Activated naive CD8-positive, alpha-beta T cell treated with anti-CD3 and anti-CD28 coated beads, Interleukin-2, amount 10 ng/mL, durations not matched to agents 7 days and 5 days (primary cell): Measurements from ENCODE around the gene DGKD. TPM values are rescaled to one million over a fixed set of nuclear protein-coding genes. Genes with fewer than 3 reads are reported as not detected.
A peak's percentile ranks its signal among the peaks of the same experiment; 100 is the strongest.

Experiments used
- ATAC-seq: fragments of 150-1000 bp; cut with Tn5 transposase; one replicate; pipeline ENCODE4 v1.10.0; 2021; ENCODE audit warnings: low read depth, moderate library complexity
- POLR2A ChIA-PET: fragments of 350-600 bp; sonication (Branson Sonifier 250); formaldehyde crosslinking; loops from one replicate; lab custom pipeline; 2021; ENCODE audit warnings: antibody characterized with exemption; lab: Charles Lee
- DNase-seq: peaks from one replicate; pipeline ENCODE4 v3.0.0; 2021
- H3K27ac Mint-ChIP-seq: one replicate; pipeline ENCODE4 v1.8.0; 2022; ENCODE audit warnings: mild to moderate bottlenecking, mixed read lengths
- H3K27me3 Mint-ChIP-seq: one replicate; pipeline ENCODE4 v1.8.0; 2022; ENCODE audit warnings: mild to moderate bottlenecking, moderate library complexity, mixed read lengths
- H3K36me3 Mint-ChIP-seq: one replicate; pipeline ENCODE4 v1.8.0; 2021; ENCODE audit warnings: mild to moderate bottlenecking, mixed read lengths
- H3K4me1 Mint-ChIP-seq: one replicate; pipeline ENCODE4 v1.8.0; 2021; ENCODE audit warnings: mixed read lengths
- H3K4me3 Mint-ChIP-seq: one replicate; pipeline ENCODE4 v1.8.0; 2022; ENCODE audit warnings: mild to moderate bottlenecking, moderate library complexity, mixed read lengths
- H3K9me3 Mint-ChIP-seq: one replicate; pipeline ENCODE4 v1.8.0; 2021; ENCODE audit warnings: mixed read lengths
- total RNA-seq, 2 experiments: library from RNA; stranded (reverse); gene quantifications; one replicate each; pipeline ENCODE4 v1.2.3, GENCODE V29; 2021

The DGKD gene
- total RNA-seq, 2 experiments from 2014 or later = 114 to 132 TPM

DNA sequence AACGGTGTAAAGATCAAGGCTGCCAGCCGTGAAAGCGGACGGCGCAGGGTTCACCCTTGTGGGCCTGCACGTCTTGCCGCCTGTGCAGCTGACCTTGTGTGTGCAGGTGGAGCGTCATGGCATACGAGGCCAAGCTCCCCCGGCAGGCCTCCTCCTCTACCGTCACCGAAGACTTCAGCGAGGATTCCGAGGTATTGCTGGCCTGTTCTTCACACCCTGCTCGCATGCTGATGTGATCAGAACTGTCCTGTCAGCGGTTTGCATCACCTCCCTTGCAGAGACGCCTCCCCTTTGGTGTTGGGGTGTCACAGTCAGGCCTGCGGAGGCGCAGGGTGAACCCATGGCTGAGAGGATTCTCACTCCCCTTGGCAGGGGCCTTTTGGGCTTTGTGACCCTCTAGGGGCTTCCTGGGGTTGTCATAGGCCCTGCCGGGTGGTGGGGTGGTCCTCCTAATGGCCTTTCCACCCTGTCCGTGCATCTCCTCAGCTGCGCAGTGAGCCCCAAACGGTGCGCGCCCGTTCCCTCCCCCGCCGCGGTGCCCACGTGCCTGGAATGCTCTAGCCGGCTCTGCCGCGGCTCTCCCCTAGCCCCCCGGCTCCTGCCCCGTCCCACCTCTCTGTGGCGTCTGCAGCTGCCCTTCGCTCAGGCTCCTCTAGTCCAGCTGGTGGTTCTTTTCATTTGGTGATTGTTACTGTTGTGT is 92.5 kb downstream of the DGKD start:
- POLR2A ChIA-PET = interaction anchor here (1.5 kb wide), 1 partner anchor 119 kb away, joined by 3 read pairs; no protein-coding TSS in a partner anchor
- no peak for ATAC-seq

DNA sequence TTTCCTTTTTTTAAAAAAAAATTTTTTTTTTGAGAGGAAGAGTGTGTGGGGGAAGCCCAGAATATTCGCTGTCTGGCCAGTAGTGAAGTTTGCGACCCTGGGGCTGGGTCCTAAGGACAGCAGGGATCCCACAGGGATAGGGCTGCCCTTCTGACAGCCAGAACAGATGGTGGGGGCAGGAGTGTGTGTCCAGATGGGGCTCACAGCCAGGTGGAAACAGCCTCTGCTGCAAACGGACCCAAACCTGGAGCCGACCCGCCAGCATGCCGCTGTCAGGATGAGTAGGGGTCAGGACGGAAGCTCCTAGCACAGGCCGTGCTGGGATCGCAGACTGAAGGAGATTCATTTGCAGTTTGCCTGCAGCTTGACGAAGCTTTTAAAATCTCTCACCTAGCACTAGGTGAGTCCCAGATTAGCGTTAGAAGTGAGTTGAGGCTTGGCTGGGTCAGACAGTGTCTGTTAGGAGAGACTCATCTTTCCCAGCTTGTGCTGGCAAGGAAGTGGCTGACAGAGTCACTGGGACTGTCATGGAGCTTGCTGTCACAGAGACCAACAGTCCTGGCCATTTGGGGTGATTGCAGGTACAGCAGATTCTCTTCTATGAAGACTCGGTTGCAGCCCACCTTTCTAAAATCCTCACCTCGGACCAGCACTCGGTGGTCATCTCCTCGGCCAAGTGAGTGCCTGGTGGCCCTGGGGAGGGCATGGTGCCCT is 93.4 kb downstream of the DGKD start:
- no peak overlapping the region for H3K4me3 Mint-ChIP-seq
- H3K36me3 Mint-ChIP-seq = peaks cover 22% of the 10 kb centered on the region
- POLR2A ChIA-PET = interaction anchor here (1.5 kb wide), 1 partner anchor 118 kb away, joined by 3 read pairs; no protein-coding TSS in a partner anchor
- peak; percentile 18 for DNase-seq
- no peaks in the 10 kb centered on the region for H3K9me3 Mint-ChIP-seq
- no peak overlapping the region for H3K27ac Mint-ChIP-seq
- peaks cover 9% of the 10 kb centered on the region for H3K4me1 Mint-ChIP-seq
- ATAC-seq = no peak
- no peaks in the 10 kb centered on the region for H3K27me3 Mint-ChIP-seq

More for the DNA sequence above, 92.5 kb downstream of the DGKD start:
- Mint-ChIP-seq H3K27me3 (no peaks in the 10 kb centered on the region), H3K4me1 (peaks cover 9% of the 10 kb centered on the region), H3K4me3 (no peak overlapping the region), H3K27ac (no peak overlapping the region), H3K36me3 (peaks cover 18% of the 10 kb centered on the region), H3K9me3 (no peaks in the 10 kb centered on the region)
- DNase-seq = peak; percentile 24

DNA sequence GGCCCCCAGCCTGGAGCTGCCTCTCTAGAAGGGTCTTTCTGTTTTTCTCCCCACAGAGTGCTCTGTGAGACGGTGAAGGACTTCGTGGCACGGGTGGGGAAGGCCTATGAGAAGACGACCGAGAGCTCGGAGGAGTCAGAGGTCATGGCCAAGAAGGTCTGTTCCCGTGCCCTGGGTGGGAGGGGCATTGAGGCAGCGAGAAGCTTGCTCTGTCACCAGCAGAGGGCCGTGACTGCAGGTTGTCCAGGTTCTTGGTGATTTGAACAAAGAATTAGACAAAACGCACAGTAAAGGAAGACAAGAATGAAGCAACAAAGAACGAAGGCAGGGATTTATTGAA is 93.9 kb downstream of the DGKD start:
- DNase-seq (no peak), ATAC-seq (no peak)
- H3K27me3 Mint-ChIP-seq = no peaks in the 10 kb centered on the region
- no peak overlapping the region for H3K27ac Mint-ChIP-seq
- H3K9me3 Mint-ChIP-seq = no peaks in the 10 kb centered on the region
- peaks cover 7% of the 10 kb centered on the region for H3K4me1 Mint-ChIP-seq
- no peak overlapping the region for H3K4me3 Mint-ChIP-seq
- POLR2A ChIA-PET = interaction anchor here (1.5 kb wide), 1 partner anchor 118 kb away, joined by 3 read pairs; no protein-coding TSS in a partner anchor
- H3K36me3 Mint-ChIP-seq = peaks cover 20% of the 10 kb centered on the region

DNA sequence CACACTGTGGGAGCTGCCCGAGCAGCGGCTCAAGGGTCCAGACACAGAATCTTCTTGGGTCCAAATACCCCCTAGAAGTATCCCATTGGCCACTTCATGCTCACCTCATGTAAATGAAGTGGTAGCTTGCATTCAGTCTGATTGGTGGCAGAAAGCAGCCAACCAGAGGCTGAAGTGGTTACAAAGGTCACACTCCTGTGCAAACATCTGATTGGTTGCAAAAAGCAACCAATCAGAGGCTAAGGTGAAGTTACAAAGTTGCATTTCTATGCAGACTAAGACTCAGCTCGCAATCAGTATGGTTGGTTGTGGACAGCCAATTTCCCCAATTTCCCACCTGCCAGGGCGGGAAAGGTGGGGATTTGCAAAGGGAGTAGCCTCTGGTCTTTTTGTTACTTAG is 94.3 kb downstream of the DGKD start:
- Mint-ChIP-seq H3K9me3 (no peaks in the 10 kb centered on the region), H3K4me3 (no peak overlapping the region), H3K4me1 (peaks cover 3% of the 10 kb centered on the region), H3K36me3 (peaks cover 18% of the 10 kb centered on the region), H3K27me3 (no peaks in the 10 kb centered on the region), H3K27ac (no peak overlapping the region)
- POLR2A ChIA-PET = no interaction called here
- ATAC-seq = no peak
- no peak for DNase-seq

DNA sequence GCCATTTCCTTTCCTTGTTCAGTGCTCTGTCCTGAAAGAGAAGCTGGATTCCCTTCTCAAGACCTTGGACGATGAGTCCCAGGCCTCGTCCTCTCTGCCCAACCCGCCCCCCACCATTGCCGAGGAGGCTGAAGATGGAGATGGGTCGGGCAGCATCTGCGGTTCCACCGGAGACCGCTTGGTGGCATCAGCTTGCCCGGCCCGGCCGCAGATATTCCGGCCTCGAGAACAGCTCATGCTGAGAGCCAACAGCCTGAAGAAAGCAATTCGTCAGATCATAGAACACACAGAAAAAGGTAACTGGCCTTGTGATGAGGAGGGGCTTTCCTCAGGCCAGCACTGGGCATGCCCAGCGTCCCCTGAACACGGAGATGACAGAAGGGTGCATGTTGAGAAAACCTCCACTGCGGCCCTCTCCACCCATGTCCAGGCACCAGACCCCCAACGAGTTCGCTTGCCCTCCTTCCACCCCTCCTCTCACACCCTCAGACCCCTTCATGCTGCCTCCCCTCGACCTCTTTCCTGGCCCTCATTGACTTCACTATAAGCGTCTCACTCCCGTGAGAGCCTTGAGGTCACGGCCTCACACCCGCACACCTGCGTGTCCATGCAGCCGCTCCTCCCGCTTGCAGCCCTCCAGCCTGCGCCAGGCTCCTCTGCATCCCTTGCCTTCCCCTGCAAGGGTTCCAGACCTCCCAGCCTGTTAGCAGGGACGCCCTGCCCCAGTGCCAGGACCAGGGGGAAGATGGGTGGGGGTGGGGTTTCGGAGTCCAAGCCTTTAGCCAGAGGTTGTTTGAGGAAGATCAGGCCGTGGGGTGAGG is 95.0 kb downstream of the DGKD start:
- Mint-ChIP-seq H3K4me1 (peaks cover 3% of the 10 kb centered on the region), H3K9me3 (no peaks in the 10 kb centered on the region), H3K4me3 (peak overlapping the region; percentile 19), H3K27me3 (no peaks in the 10 kb centered on the region), H3K27ac (peak overlapping the region; percentile 28), H3K36me3 (peaks cover 17% of the 10 kb centered on the region)
- POLR2A ChIA-PET = no interaction called here
- DNase-seq (peak; percentile 14), ATAC-seq (no peak)

DNA sequence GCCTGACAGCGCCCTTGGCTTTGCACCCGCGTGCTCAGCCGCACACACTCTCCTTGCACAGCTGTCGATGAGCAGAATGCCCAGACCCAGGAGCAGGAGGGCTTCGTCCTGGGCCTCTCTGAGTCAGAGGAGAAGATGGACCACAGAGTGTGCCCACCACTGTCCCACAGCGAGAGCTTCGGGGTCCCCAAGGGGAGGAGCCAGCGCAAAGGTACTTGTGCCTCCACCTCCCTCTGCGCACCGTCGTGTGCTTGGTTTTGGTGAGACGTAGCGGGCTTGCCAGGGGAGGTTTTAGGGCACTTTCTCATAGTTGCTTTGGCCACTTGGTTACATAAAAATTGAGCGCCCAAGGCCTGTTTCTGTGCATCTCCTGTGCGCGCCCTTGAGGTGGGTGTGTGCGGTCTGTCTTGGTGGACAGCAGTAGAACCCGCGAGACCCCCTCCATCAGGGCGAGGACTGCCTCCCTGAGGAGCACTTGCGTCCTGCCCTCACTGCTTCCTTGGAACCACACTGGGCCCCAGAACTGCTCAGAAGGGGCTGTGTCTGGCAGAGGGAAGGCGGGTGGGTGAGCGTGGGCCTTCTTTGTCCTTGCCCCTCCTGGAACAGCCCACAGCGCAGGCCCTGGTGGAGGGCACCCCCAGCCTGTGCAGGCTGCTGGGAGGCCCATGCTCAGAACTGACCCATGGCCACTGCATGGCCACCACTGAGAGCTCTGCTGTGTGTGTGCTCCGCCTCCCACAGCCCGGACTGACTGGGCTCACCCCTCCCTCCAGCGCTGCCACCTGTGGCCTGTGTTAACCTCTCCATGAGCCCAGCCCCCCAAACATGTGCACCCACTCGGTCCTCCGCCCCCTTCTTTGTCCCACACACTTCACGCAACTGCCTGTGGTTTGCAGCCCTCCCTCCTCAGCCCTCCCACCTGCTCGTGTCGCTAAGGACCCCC is 95.9 kb downstream of the DGKD start:
- POLR2A ChIA-PET = no interaction called here
- Mint-ChIP-seq H3K27ac (no peak overlapping the region), H3K36me3 (peaks cover 14% of the 10 kb centered on the region)

DNA sequence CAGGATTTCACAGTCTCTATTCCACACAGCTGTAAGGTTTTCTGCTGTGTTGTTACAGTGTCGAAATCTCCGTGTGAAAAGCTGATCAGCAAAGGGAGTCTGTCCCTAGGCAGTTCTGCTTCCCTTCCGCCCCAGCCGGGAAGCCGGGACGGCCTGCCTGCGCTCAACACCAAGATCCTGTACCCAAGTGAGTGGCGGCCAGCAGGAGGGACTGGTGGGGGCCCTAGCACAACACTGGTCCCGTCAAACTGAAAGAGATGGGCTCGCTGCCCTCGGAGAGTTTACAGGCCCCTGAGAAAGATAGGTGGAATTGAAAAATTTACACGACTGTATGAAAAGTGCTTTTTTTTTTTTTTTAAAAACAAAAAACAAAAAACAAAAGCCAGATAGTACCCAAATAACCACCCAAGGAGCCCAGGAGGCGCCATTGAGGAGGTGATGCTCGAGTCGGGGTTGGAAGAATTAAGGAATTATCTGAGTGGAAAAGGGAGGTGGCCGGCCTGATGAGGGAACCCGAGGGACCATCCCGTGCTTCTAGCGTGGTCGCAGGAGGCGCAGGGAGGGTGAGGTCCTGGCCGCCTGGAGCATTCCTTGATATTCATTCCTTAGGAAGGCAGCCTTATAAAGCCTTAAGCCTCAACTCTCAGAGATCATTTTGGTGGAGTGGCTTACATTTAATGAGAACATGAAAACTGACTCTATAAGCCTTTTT is 96.7 kb downstream of the DGKD start:
- Mint-ChIP-seq H3K4me1 (peaks cover 5% of the 10 kb centered on the region), H3K9me3 (no peaks in the 10 kb centered on the region), H3K27me3 (no peaks in the 10 kb centered on the region), H3K36me3 (peaks cover 14% of the 10 kb centered on the region), H3K4me3 (no peak overlapping the region), H3K27ac (no peak overlapping the region)
- POLR2A ChIA-PET = no interaction called here
- ATAC-seq (no peak), DNase-seq (peak; percentile 20)

More for the DNA sequence above, 95.9 kb downstream of the DGKD start:
- no peaks in the 10 kb centered on the region for H3K27me3 Mint-ChIP-seq
- peak; percentile 18 for DNase-seq
- no peaks in the 10 kb centered on the region for H3K9me3 Mint-ChIP-seq
- peaks cover 3% of the 10 kb centered on the region for H3K4me1 Mint-ChIP-seq
- no peak overlapping the region for H3K4me3 Mint-ChIP-seq
- ATAC-seq = no peak

DNA sequence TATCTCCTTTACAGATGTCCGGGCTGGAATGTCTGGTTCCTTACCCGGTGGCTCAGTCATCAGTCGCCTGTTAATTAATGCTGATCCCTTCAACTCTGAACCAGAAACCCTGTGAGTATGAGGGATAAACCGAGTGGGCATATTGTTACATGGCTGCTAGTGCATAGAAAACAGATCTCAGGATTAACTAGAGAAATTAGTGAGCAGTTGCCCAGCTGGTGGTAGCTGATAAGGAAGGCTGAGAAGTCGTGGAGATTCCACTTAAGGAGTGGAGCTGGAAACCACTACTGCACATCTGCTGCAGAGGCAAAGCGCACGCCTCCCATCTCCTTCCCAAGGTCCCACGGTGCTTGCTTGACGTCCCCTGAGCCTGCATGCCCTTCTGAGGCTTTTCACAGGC is 97.7 kb downstream of the DGKD start:
- Mint-ChIP-seq H3K9me3 (no peaks in the 10 kb centered on the region), H3K36me3 (peaks cover 16% of the 10 kb centered on the region), H3K27me3 (no peaks in the 10 kb centered on the region), H3K4me1 (peaks cover 7% of the 10 kb centered on the region), H3K4me3 (no peak overlapping the region), H3K27ac (no peak overlapping the region)
- DNase-seq (no peak), ATAC-seq (no peak)
- POLR2A ChIA-PET = no interaction called here

DNA sequence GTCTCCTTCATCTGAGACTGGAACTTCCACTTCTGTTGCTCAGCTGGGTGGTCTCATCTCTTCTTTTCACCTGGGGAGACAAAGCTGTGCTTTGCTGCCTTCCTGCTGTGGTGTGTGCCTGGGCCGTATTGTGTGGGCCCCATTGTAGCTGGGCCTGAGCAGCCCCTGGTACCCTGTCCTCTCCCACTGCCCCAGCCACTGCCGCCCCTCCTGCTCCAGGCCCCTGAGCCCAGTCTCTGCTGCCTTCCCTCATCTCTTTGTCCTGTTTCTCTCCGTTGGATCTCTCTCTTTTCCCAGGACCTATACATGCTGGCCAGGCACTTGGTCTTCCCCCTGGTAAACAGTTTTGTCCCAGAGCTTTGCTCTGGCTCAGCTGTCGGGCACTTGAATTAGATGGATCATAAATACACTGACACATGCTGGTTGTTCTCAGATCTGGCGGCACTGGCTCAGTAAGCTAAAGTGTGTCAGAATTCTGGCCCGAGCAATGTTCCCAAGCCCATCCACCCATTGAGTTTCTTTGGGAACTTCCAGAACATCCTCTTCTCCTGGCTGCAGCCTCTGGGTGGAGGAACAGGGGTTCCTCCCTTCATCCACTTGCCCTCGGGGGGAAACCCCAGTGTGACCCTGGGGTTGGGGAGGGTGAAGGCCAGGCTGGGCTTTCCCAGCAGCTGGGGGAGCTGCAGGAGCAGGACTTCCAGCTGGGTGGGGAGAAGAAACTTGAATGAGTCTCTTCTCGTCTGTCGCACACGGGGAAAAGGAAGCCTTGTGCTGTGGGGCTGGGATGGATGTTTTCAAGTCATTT is 99.0 kb downstream of the DGKD start:
- no peaks in the 10 kb centered on the region for H3K27me3 Mint-ChIP-seq
- no peak overlapping the region for H3K4me3 Mint-ChIP-seq
- H3K36me3 Mint-ChIP-seq = peaks cover 16% of the 10 kb centered on the region
- H3K4me1 Mint-ChIP-seq = peaks cover 10% of the 10 kb centered on the region
- ATAC-seq = no peak
- H3K9me3 Mint-ChIP-seq = no peaks in the 10 kb centered on the region
- H3K27ac Mint-ChIP-seq = no peak overlapping the region
- POLR2A ChIA-PET = no interaction called here
- peak; percentile 6 for DNase-seq

DNA sequence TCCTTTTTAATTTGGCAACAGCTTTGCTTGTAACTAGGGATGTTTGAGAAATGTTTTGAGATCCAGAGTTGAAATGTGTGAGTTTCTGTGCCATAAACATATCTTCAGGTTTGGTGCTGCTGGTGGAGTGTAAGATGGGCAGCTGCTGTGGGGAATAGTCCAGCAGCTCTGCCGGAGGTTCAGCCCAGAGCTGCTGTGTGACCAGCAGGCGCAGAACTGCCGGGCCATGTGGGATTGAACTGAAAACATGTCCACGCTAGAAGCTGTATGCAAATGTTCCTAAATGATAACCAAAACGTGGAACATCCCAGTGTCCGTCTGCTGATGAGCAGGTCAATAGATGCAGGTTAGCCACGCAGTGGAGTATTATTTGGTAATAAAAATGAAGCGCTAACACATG is 99.6 kb downstream of the DGKD start:
- Mint-ChIP-seq H3K27ac (no peak overlapping the region), H3K4me3 (no peak overlapping the region), H3K27me3 (no peaks in the 10 kb centered on the region), H3K4me1 (peaks cover 9% of the 10 kb centered on the region), H3K36me3 (peaks cover 15% of the 10 kb centered on the region), H3K9me3 (no peaks in the 10 kb centered on the region)
- ATAC-seq (no peak), DNase-seq (no peak)
- POLR2A ChIA-PET = no interaction called here

DNA sequence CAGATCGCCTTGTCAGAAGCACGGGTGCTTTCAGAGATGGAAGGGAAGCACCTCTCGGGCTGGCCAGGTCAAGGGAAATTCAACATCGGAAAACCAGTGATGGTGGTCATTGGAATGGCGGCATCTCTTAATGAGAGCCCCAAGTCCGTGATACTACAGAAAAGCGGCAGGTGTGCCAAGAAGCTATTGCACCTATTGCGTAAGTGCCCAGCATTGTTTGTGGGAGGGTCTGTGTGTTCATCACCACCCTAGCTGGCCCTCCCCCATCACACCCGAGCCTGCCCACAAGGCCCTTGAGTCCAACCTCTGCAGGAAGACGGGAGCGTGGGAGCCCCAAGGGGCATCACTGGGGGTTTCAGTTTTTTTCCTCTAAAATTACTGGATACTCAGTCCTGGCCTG is 100.7 kb downstream of the DGKD start:
- peaks cover 15% of the 10 kb centered on the region for H3K36me3 Mint-ChIP-seq
- POLR2A ChIA-PET = no interaction called here
- no peaks in the 10 kb centered on the region for H3K27me3 Mint-ChIP-seq
- H3K9me3 Mint-ChIP-seq = no peaks in the 10 kb centered on the region
- ATAC-seq = no peak
- peak; percentile 11 for DNase-seq
- H3K4me3 Mint-ChIP-seq = no peak overlapping the region
- H3K4me1 Mint-ChIP-seq = peaks cover 9% of the 10 kb centered on the region
- no peak overlapping the region for H3K27ac Mint-ChIP-seq
